Activated T-cell treated with anti-CD3 and anti-CD28 coated beads, Interleukin-2, amount 50 U/mL, for 72 hours (primary cell): Measurements from ENCODE around the gene GDPGP1. TPM values are rescaled to one million over a fixed set of nuclear protein-coding genes. Genes with fewer than 3 reads are reported as not detected.
A peak's percentile ranks its signal among the peaks of the same experiment; 100 is the strongest.
"Not testable (repeated sequence)": the region's sequence is repeated elsewhere in the genome, so short reads cannot be mapped to it uniquely, and the experiment has no call there.

Experiments
- ATAC-seq, 2 donors: fragments of 150-1000 bp; cut with Tn5 transposase; replicated peaks in 1 of 2; 2 replicates each; pipeline ENCODE4 v1.10.0; 2021; ENCODE audit warnings: moderate library complexity in 2 of 2, mild to moderate bottlenecking in 1 of 2
- DNase-seq, 2 donors: peaks; one replicate each; pipeline ENCODE4 v3.0.0; 2021 to 2022; ENCODE audit warnings: mixed read lengths in 1 of 2
- H3K27ac Mint-ChIP-seq: one replicate; pipeline ENCODE4 v1.8.0; 2022; ENCODE audit warnings: mild to moderate bottlenecking, moderate library complexity, mixed read lengths
- H3K27me3 Mint-ChIP-seq: one replicate; pipeline ENCODE4 v1.8.0; 2022; ENCODE audit warnings: low read depth, mixed read lengths
- H3K36me3 Mint-ChIP-seq, 2 donors: one replicate each; pipeline ENCODE4 v1.8.0; 2022; ENCODE audit warnings: mixed read lengths in 2 of 2, mild to moderate bottlenecking in 1 of 2; ENCODE audit not compliant: insufficient read depth in 2 of 2
- H3K4me1 Mint-ChIP-seq: one replicate; pipeline ENCODE4 v1.8.0; 2022; ENCODE audit warnings: low read depth, mixed read lengths
- H3K4me3 Mint-ChIP-seq, 2 donors: one replicate each; pipeline ENCODE4 v1.8.0; 2022; ENCODE audit warnings: mild to moderate bottlenecking in 2 of 2, mixed read lengths in 2 of 2, moderate library complexity in 2 of 2
- H3K9me3 Mint-ChIP-seq, 2 donors: one replicate each; pipeline ENCODE4 v1.8.0; 2022; ENCODE audit warnings: mixed read lengths in 2 of 2
- total RNA-seq, 2 donors: library from RNA; stranded (reverse); gene quantifications; one replicate each; pipeline ENCODE4 v1.2.3, GENCODE V29; 2022

The GDPGP1 gene
- total RNA-seq, 2 donors from 2014 or later = 5.8 to 7.0 TPM

DNA sequence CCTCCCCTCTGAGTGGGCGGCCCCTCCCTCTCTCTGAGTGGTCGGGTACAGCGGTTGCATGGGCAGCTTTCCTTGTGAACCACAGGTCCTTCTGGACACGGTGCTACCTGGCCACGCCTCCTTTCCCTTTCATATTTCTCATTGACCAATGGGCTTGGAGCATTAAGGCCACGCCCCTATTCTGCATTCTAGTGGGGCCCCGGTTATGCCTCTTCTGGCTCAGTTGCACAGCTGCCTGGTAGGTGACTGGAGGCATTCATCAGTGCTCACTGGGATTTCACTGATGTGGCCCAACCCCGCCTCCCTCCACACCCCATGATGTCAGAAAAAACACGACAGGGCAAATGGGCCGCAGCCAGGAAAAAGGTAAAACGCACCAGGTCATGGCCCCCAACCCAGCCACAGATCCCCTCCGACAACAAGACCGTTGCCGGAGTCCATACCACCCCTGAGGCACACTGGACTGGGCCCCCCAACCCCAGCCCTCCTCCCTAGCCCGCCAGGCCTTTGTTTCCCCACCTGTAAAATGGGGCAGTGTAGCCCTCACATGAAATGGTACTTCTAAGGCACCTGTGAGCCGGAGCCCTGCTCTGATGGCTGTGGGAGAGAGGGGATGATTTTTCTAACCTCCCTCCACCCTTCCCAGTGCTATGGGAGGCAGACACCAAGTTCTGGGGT is 57.8 kb downstream of the GDPGP1 start:
- no peaks in the 10 kb centered on the region for H3K36me3 Mint-ChIP-seq
- ATAC-seq = no peak

DNA sequence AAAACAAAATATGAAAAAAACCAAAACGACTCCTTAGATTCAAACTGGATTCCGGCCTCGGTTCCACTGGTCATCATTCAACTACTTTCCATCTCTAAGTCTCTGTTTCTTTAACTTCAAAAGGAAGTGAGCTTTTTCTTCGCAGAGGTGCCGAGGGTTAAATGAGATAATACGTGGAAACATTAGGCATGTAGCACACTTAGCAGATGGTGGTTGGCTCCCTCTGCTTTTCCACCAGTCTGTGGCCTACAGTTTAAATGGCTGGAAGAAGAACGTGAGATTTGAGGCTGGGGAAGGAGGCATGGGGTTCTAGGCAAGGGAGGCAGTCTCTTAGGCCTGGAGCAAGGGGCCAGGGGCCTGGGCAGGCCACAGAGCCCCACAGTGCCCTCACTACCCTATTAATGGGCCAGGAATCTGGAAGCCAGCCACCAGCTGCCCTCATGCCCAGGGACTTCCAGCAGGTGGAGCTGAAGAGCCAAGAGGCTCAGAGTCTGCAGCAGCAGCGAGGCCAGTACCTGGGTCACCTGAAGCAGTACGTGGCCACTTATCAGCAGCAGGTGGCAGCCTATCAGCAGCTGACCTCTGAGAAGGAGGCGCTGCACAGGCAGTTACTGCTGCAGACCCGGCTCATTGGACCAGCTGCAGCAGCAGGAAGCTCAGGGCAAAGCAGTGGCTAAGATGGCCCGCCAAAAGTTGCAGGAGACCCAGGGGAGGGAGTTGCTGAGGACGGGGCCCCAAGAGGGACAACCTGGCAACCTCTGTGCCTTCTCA is 59.2 kb downstream of the GDPGP1 start:
- H3K9me3 Mint-ChIP-seq, H3K36me3 Mint-ChIP-seq, H3K4me1 Mint-ChIP-seq, H3K27me3 Mint-ChIP-seq, H3K27ac Mint-ChIP-seq: not testable (repeated sequence)
- DNase-seq = peak; percentile 77 to 82
- peak overlapping the region in 1 of 2 donors; percentile 33 for H3K4me3 Mint-ChIP-seq
- ATAC-seq = peak; percentile 68 to 73

More for the DNA sequence above, 57.8 kb downstream of the GDPGP1 start:
- Mint-ChIP-seq H3K27ac (no peak overlapping the region), H3K4me1 (peaks cover 9% of the 10 kb centered on the region), H3K27me3 (peaks cover 5% of the 10 kb centered on the region), H3K9me3 (no peaks in the 10 kb centered on the region), H3K4me3 (no peak overlapping the region)
- peak; percentile 15 to 36 for DNase-seq

DNA sequence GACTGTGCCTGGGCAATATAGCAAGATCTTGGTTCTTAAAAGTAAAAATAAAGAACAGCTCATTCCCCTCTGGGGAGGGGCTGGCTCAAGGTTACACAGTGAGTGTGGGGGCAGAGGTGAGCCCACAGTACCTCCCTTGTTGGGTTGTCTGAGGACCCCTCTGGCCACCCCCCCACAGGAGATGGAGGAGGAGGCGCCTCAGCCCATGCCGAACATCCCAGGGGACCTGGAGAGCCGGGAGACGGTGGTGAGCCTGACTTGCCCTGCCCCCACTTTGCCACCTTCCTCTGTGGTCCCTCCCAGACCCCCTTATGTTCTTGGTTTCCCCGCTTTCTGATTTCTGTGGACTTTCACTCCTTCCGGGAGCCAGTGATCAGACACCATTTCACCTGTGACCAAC is 60.1 kb downstream of the GDPGP1 start:
- ATAC-seq (no peak), DNase-seq (no peak)
- H3K27ac Mint-ChIP-seq = no peak overlapping the region
- H3K4me1 Mint-ChIP-seq = peaks cover 9% of the 10 kb centered on the region
- no peaks in the 10 kb centered on the region for H3K36me3 Mint-ChIP-seq
- no peaks in the 10 kb centered on the region for H3K9me3 Mint-ChIP-seq
- H3K27me3 Mint-ChIP-seq = peaks cover 5% of the 10 kb centered on the region
- H3K4me3 Mint-ChIP-seq = no peak overlapping the region

DNA sequence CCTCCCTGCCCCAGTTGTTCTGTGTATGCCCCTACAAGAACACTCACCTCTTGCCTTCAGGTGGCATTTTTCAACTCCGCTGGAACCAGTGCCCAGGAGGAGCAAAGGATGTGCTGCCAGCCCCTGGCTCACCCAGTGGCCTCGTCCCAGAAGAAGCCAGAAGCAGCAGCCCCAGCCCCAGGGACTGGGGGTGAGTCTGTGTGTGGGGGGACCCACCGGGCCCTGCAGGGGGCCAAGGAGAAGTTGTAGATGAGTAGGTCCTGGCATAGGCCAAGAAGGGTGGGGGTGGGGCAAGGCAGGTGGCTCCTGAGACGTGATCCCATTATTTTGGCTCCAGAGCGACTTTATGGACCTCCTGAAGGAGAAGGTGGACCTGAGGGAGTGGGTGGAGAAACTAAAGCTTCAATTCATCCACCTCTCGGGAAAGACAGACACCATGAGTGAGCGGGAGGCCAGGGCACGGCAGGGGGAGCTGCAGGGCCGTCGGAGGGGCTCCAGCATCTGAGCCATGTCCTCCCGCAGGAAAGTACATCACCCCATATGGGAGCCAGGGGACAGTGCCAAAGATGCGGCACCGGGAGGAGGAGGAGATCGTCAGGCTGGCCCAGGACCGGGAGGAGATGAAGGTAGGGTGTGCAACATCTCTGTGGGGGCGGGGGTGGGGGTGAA is 60.7 kb downstream of the GDPGP1 start:
- no peaks in the 10 kb centered on the region for H3K9me3 Mint-ChIP-seq
- no peaks in the 10 kb centered on the region for H3K36me3 Mint-ChIP-seq
- no peak overlapping the region for H3K27ac Mint-ChIP-seq
- H3K4me3 Mint-ChIP-seq = no peak overlapping the region
- DNase-seq = no peak
- peaks cover 5% of the 10 kb centered on the region for H3K27me3 Mint-ChIP-seq
- peaks cover 9% of the 10 kb centered on the region for H3K4me1 Mint-ChIP-seq
- no peak for ATAC-seq

DNA sequence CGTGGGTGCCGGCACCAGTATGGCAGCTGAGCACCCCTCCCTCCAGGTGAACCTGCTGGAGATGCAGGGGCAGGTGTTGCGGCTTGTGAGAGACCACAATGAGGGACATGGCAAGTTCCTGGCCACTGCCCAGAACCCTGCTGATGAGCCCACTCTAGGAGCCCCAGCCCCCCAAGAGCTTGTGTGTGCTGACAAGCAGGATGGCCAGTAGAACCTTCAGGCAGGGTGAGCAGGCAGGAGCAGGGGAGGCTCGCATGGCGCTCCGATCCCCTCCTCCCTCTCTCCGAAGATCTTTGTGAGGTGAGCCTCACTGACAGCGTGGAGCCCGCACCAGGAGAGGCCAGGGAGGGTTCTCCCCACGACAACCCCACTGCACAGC is 61.2 kb downstream of the GDPGP1 start:
- H3K9me3 Mint-ChIP-seq = no peaks in the 10 kb centered on the region
- no peak overlapping the region for H3K4me3 Mint-ChIP-seq
- no peak overlapping the region for H3K27ac Mint-ChIP-seq
- DNase-seq (no peak), ATAC-seq (no peak)
- peaks cover 5% of the 10 kb centered on the region for H3K27me3 Mint-ChIP-seq
- H3K4me1 Mint-ChIP-seq = peaks cover 9% of the 10 kb centered on the region
- H3K36me3 Mint-ChIP-seq = no peaks in the 10 kb centered on the region

Other genes starting within 250 kb of the GDPGP1 start
- 10 to 100 TPM; 26.6 to 32.3 TPM for gene ZNF710, start 232.9 kb upstream of the GDPGP1 start, total RNA-seq
- gene IDH2, start 131.7 kb upstream of the GDPGP1 start, total RNA-seq = 100 to 1,000 TPM; 123 to 170 TPM
- 10 to 100 TPM; 14.2 to 15.5 TPM for gene SEMA4B, start 32.9 kb upstream of the GDPGP1 start, total RNA-seq
- gene CIB1, start 268 bp upstream of the GDPGP1 start, total RNA-seq = 100 to 1,000 TPM; 135 to 136 TPM
- 1 to 10 TPM in 1 of 2 donors, under 1 TPM in 1; 0.24 to 1.9 TPM for gene TTLL13, start 15.3 kb downstream of the GDPGP1 start, total RNA-seq
- gene NGRN, start 31.5 kb downstream of the GDPGP1 start, total RNA-seq = 10 to 100 TPM; 38.0 to 38.9 TPM
- gene ZNF774, start 118.1 kb downstream of the GDPGP1 start, total RNA-seq = 1 to 10 TPM in 1 of 2 donors, under 1 TPM in 1; 0.60 to 2.7 TPM
- 100 to 1,000 TPM; 177 to 184 TPM for gene IQGAP1, start 154.0 kb downstream of the GDPGP1 start, total RNA-seq